SK-N-SH treated with all-trans-retinoic acid at 6 μM for 48 hours (cell line): Measurements from ENCODE around the gene E2F6.

Experiments
- ARNTL ChIP-seq: fragments of 450-650 bp; formaldehyde crosslinking; IDR thresholded peaks from 2 replicates; pipeline ENCODE4 v1.5.0; 2020; ENCODE audit warnings: low read depth, mild to moderate bottlenecking, moderate library complexity, borderline replicate concordance
- PPARA ChIP-seq: fragments of 250-450 bp; sonication (Bioruptor Pico); IDR thresholded peaks from 2 replicates; pipeline ENCODE4 v1.5.0; 2020; ENCODE audit warnings: mild to moderate bottlenecking, borderline replicate concordance
- RARB ChIP-seq: fragments of 250-450 bp; sonication (Bioruptor Pico); IDR thresholded peaks from 2 replicates; pipeline ENCODE4 v1.8.0; 2021; ENCODE audit warnings: mild to moderate bottlenecking, moderate library complexity
- ZFP3 ChIP-seq: fragments of 250-450 bp; sonication (Bioruptor Pico); IDR thresholded peaks from 2 replicates; pipeline ENCODE4 v1.5.0; 2020; ENCODE audit warnings: mild to moderate bottlenecking, moderate library complexity
- ZFP30 ChIP-seq: fragments of 450-650 bp; formaldehyde crosslinking; IDR thresholded peaks from 2 replicates; pipeline ENCODE4 v1.5.0; 2022; ENCODE audit warnings: mild to moderate bottlenecking, moderate library complexity

- no peak for TF ChIP-seq PPARA (CRISPR knock-in tag)
- no peak for TF ChIP-seq RARB
- TF ChIP-seq ZFP3, result no peak
- no peak for TF ChIP-seq ARNTL
- TF ChIP-seq ZFP30 (CRISPR knock-in tag), result no peak
These were observed 14.9 kb upstream of the E2F6 start for GRCh38 chr2:11480859-11481258.
